Suprapubic skin (tissue), 4 donors: ENCODE measurements around the gene PTGR2. TPM values are rescaled to one million over a fixed set of nuclear protein-coding genes. Genes with fewer than 3 reads are reported as not detected.

ENCODE experiments used
- total RNA-seq, 4 donors: library from RNA; depleted of rRNA; stranded (reverse); fragments of >200 nt; gene quantifications; one replicate each; pipeline ENCODE4 v1.1.0, GENCODE V29; 2016

The PTGR2 gene
- total RNA-seq, 4 donors from 2014 or later, result 6.3 to 25.1 (median 10.3) TPM

Other genes starting within 250 kb of the PTGR2 start
- gene ACOT6, start 239.3 kb upstream of the PTGR2 start, total RNA-seq, result 1 to 10 TPM in 1 of 4 donors, under 1 TPM in 1, not detected in 2; 0.91 to 1.5 TPM
- gene DNAL1, start 206.8 kb upstream of the PTGR2 start, total RNA-seq, result 1 to 10 TPM; 1.8 to 3.6 (median 2.6) TPM
- gene PNMA1, start 137.4 kb upstream of the PTGR2 start, total RNA-seq, result 1 to 10 TPM; 5.2 to 9.8 (median 6.4) TPM
- gene ZNF410, start 35.0 kb downstream of the PTGR2 start, total RNA-seq, result 10 to 100 TPM; 51.9 to 71.2 (median 60.4) TPM
- 1 to 10 TPM; 2.1 to 4.7 (median 3.5) TPM for gene FAM161B, start 98.3 kb downstream of the PTGR2 start, total RNA-seq
- 10 to 100 TPM; 25.4 to 54.0 (median 42.3) TPM for gene COQ6, start 98.5 kb downstream of the PTGR2 start, total RNA-seq
- gene ENTPD5, start 167.5 kb downstream of the PTGR2 start, total RNA-seq, result 10 to 100 TPM in 3 of 4 donors, 1 to 10 TPM in 1; 9.2 to 18.4 (median 11.6) TPM
- 1 to 10 TPM; 2.4 to 5.3 (median 3.9) TPM for gene BBOF1, start 167.5 kb downstream of the PTGR2 start, total RNA-seq
- 10 to 100 TPM; 14.7 to 25.7 (median 22.0) TPM for gene ALDH6A1, start 232.6 kb downstream of the PTGR2 start, total RNA-seq
- gene LIN52, start 233.1 kb downstream of the PTGR2 start, total RNA-seq, result 1 to 10 TPM; 3.9 to 7.4 (median 5.2) TPM